ENCODE data around the gene HOXC10.

Gene HOXC10

GRCh38 chr12:53992377-53992889 is 7.5 kb downstream of the HOXC10 start:
- DNase-seq = no peak

GRCh38 chr12:53993162-53994008 is 8.4 kb downstream of the HOXC10 start:
- no peak for DNase-seq

- no peak for DNase-seq
These were observed 9.0 kb downstream of the HOXC10 start for GRCh38 chr12:53994009-53994263.

GRCh38 chr12:53994264-53995001 is 9.5 kb downstream of the HOXC10 start:
- DNase-seq = no peak

GRCh38 chr12:53995002-53995377 is 10.0 kb downstream of the HOXC10 start:
- DNase-seq = peak in 1 of 2 experiments; percentile 41

GRCh38 chr12:53995378-53996239 is 10.7 kb downstream of the HOXC10 start:
- no peak for DNase-seq

GRCh38 chr12:53996240-53997203 is 11.6 kb downstream of the HOXC10 start:
- no peak for DNase-seq

- DNase-seq = no peak
These were observed 12.5 kb downstream of the HOXC10 start for GRCh38 chr12:53997204-53998109.

- no peak for DNase-seq
These were observed 13.4 kb downstream of the HOXC10 start for GRCh38 chr12:53998110-53998899.

- no peak for DNase-seq
These were observed 13.9 kb downstream of the HOXC10 start for GRCh38 chr12:53998900-53999236.

GRCh38 chr12:53999559-54000115 is 14.7 kb downstream of the HOXC10 start:
- DNase-seq = peak in 1 of 2 experiments; percentile 47

- DNase-seq = no peak
These were observed 15.5 kb downstream of the HOXC10 start, which contains the start of gene HOXC9 for GRCh38 chr12:54000116-54001114. Gene HOXC9, plus strand, starts transcription at chr12:54000161. Its CDS starts 28 bp downstream, at chr12:54000189.

GRCh38 chr12:54001283-54002187 is 16.6 kb downstream of the HOXC10 start:
- DNase-seq = no peak

GRCh38 chr12:54002278-54002914 is 17.4 kb downstream of the HOXC10 start:
- DNase-seq = no peak

GRCh38 chr12:54002915-54003389 is 18.0 kb downstream of the HOXC10 start:
- DNase-seq = no peak

GRCh38 chr12:54003625-54004024 is 18.7 kb downstream of the HOXC10 start:
- no peak for DNase-seq
